ENCODE results near the gene BRD2.

- TF ChIP-seq POLR2A (IDR thresholded peaks at IDR 0.05): no peak
- TF ChIP-seq CTCF (IDR thresholded peaks at IDR 0.05): no peak
Measured at GRCh38 chr6:33021917-33022316, 53.5 kb downstream of the BRD2 start.

Data from heart left ventricle (tissue), 13 donors.